Amygdala (tissue), 56 donors: ENCODE data around the gene COQ2.
A peak's percentile ranks its signal among the peaks of the same experiment; 100 is the strongest.
"Not testable (repeated sequence)": the region's sequence is repeated elsewhere in the genome, so short reads cannot be mapped to it uniquely, and the experiment has no call there.

Experiments used
- DNase-seq, 56 donors: peaks; one replicate each; lab custom pipeline; 2025; lab: John Stamatoyannopoulos, UW

The COQ2 gene

DNA sequence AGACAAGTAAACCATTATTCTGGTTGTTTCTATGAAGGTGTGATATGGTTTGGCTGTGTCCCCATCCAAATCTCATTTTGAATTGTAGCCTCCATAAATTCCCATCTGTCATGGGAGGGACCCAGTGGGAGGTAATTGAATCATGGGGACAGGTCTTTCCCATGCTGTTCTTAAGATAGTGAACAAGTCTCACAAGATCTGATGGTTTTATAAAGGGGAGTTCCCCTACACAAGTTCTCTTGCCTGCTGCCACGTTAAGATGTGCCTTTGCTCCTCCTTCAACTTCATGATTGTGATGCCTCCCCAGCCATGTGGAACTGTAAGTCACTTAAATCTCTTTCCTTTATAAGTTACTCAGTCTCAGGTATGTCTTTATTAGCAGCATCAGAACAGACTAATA lies 3.8 kb upstream of the COQ2 start:
- not testable (repeated sequence) for DNase-seq

- DNase-seq, result peak in 10 of 56 donors; percentile 5 to 30 (median 24)
Observed at GRCh38 chr4:83285055-83285407, 433 bp upstream of the COQ2 start.

GRCh38 chr4:83283181-83283580 lies 1.4 kb downstream of the COQ2 start:
- no peak for DNase-seq

DNA sequence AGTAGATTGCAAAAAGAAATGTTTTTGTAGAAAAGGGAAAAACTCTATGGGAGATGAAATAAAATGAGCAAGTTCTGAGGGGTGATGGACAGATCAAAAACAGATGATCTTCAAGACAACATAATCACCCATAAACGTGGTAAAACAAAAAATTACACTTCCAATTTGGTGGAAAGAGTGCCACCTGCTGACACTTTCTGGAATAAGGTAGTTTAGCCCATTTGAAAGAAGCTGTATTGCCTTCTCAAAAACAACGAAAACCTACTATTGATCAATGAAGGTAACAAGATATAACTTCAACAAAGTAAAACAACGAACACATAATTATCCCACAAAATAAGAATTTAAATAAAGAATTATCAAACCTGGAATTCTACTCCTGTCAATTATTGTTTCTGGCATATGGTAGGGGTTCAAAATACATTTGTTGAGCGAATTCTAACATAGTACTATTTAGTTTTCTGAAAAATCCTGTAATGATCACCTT lies 2.5 kb downstream of the COQ2 start:
- peak in 9 of 56 donors; percentile 0 to 63 (median 4) for DNase-seq

GRCh38 chr4:83281307-83281706 lies 3.3 kb downstream of the COQ2 start:
- DNase-seq, result no peak

DNA sequence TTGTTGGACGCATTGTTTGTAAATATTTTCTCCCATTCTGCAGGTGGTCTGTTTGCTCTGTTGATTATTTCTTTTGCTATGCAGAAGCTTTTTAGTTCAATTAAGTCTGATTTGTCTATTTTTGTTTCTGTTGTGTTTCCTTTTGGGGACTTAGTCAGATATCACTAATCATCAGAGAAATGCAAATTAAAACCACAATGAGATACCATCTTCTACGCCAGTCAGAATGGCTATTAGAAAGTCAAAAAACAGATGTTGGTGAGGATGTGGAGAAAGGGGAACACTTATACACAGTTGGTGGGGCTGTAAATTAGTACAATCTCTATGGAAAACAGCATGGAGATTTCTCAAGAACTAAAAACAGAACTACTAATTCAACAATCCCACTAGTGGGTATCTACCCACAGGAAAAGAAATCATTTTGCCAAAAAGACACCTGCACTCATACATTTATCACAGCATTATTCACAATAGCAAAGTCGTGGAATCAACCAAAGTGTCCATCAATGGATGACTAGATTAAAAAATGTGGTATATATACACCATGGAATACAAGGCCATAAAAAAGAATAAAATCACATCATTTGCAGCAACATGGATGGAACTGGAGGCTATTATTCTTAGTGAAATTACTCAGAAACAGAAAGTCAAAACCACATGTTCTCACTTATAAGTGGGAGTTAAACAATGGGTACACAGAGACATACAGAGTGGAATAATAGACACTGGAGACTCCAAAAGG lies 8.1 kb downstream of the COQ2 start:
- no peak for DNase-seq

DNA sequence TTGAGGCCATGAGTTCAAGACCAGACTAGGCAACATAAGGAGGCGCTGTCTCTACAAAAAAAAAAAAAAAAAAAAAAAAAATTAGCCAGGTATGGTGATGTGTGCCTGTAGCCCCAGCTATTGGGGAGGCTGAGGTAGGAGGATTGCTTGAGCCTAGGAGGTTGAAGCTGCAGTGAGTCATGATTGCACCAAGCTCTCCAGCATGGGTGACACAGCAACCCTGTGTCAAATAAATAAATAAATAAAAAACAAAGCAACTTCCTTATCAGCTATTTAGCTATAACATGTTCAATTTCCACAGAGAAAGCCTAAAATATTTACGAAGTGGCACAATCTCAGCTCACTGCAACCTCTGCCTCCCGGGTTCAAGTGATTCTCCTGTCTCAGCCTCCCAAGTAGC lies 10.7 kb downstream of the COQ2 start:
- DNase-seq, result not testable (repeated sequence)

DNA sequence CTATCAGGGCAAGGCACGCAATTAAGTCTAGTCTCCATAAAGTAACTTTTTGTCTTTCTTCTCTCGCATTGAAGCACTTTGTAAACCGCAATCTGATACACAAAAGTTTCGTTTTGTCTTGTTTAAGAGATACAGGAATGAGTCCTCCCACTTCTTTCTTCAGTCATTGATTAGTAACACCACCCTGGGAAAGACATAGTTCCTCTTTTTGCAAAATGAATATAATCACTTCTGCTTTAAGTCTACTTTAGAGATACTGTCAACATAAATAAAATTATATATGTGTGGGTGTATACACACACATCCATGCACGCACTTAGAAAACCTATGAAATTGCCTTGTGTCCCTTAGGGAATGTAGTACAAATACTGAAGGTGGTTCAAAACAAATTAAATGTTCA lies 11.7 kb downstream of the COQ2 start:
- DNase-seq, result no peak

- DNase-seq, result no peak
Observed at GRCh38 chr4:83269256-83269655, 15.3 kb downstream of the COQ2 start.

DNA sequence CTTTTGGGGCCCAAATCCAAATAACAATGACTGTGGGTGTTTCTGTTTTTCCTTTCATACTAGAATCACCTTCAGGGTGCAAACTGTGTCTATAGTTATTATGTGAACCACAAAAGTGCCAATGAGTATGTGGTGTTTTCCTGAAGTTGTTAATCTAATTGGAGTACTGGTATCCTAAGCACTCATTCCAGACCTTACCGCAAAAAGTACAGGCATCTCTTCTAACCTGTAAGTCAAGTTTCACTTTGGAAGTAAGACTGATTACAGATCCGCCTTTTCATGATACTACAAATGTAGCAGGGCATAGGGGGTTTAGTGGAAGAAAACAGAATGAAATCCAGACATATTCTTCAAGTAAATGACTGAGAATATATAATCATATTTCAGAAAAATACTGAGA lies 16.1 kb downstream of the COQ2 start:
- no peak for DNase-seq

GRCh38 chr4:83267830-83268475 lies 16.6 kb downstream of the COQ2 start:
- no peak for DNase-seq

DNA sequence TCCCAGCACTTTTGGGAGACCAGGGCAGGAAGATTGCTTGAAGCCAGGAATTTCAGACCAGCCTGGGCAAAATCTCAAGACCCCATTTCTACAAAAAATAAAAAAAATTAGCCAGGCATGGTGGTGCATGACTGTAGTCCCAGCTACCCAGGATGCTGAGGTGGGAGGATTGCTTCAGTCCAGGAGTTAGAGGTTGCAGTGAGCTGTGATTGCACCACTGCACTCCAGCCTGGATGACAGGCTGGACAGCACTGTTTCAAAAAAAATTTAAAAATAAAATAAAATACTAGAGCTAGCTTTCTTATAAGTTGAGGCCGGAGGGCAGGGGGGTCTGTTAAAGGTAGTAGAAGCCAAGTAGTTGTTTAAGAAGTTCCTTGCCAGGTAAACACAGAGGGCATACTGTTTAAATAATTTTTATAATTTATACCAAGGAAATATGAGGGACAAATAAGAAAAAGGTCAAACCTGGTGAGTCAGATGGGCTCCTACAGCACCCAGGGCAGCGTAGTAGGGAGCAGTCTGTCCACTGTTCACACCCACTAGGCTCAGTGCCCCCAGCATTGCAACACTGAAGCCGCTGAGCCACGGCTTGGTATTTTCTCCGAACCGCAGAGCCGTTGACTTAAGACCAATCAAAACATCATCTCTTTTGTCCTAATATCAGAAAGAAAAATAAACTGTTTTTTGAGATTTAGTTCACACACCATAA lies 17.3 kb downstream of the COQ2 start:
- no peak for DNase-seq

DNA sequence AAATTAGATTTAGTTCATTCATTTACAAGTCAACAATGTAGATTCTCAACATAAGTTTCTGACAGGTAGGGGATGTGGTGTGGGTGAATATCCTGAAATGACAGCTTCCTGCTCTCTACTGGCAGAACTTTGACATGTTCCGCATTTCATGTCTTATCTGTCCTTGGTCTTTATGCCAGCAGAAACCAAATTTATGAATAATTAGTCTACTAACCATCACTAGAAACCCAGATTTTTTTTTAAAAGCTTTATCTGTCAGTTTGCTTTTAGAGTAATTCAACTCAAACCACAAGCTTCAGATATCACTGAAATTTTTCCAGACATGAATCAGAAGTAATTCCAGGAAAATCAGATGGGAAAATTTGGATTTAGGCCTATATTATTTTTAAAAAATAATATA lies 17.9 kb downstream of the COQ2 start:
- DNase-seq, result no peak

- DNase-seq, result no peak
Observed at GRCh38 chr4:83263106-83263505, 21.5 kb downstream of the COQ2 start.

GRCh38 chr4:83262682-83263081 lies 21.9 kb downstream of the COQ2 start:
- DNase-seq, result no peak

DNA sequence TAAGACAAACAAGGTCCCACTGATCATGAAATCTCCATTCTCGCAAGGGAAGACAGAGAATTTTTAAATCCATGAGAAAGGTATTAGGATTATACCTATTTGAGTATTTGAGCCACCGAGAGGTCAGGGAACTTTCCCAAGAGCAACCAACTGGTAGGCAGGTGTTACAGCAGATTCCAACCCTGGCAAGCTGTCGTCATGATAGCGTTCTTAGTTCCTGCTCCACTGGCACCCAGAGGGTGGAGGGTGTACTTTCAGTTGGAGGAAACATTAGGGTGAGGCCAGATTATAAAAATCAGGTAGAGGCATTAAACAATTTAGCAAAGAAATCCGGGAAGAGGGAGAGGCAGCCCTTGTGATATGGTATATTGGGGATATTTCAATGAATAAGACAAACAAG lies 23.3 kb downstream of the COQ2 start:
- DNase-seq, result no peak

DNA sequence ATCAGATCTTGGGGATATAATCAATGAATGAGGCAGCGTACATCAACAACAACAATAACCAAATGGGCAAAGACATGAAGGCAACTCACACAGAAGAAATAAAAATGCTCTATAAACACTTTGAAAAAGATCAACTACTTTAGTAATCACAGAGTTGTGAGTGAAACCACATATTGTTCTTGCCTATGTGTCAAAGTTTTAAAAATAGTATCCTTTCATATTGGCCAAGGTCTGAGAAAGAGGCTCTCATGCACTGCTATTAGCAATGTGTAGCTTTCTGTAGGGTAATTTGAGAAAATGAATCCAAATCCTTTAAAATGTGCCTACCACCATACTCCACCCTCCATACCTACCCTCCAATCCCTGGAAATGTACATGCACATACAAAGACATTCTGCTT lies 25.0 kb downstream of the COQ2 start:
- no peak for DNase-seq

- no peak for DNase-seq
Observed at GRCh38 chr4:83258461-83258860, 26.1 kb downstream of the COQ2 start.

GRCh38 chr4:83257811-83258210 lies 26.8 kb downstream of the COQ2 start:
- DNase-seq, result no peak

DNA sequence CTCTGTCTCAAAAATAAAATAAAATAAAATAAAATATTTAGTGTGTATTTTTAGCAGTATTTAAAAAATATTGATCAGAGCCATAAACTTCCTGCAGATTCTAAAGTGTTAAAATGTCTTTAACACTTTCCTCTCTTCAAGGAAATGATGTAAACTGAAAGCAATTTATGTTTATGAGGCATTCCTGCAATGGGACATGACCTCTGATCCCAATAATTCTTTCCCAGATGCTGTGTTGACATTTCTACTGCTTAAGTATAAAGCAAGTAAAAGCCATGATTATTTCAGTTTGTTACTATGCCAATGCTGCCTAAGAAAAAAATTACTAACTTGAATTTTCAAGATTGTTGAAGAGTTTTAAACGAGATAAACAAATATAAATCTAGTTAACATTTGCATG lies 29.0 kb downstream of the COQ2 start:
- DNase-seq, result no peak

GRCh38 chr4:83252782-83253405 lies 31.7 kb downstream of the COQ2 start:
- peak in 20 of 56 donors; percentile 2 to 49 (median 12) for DNase-seq
